A673 (cell line): ENCODE results near the gene CACNA1G. TPM values are rescaled to one million over a fixed set of nuclear protein-coding genes. Genes with fewer than 3 reads are reported as not detected.

ENCODE experiments used
- BruUV-seq: library from RNA; stranded (reverse); fragments of 400-500 nt; replicated peaks from 2 replicates; lab custom pipeline; 2021; lab: Mats Ljungman, UMichigan
- CTCF ChIA-PET: fragments of 300-600 bp; sonication (Branson Sonifier 250); formaldehyde crosslinking; loops from one replicate; lab custom pipeline; 2022; ENCODE audit warnings: antibody characterized with exemption; lab: Charles Lee
- POLR2A ChIA-PET: fragments of 300-600 bp; sonication (Branson Sonifier 250); formaldehyde crosslinking; loops from one replicate; lab custom pipeline; 2022; ENCODE audit warnings: antibody characterized with exemption; ENCODE audit not compliant: low non-redundant PET; lab: Charles Lee
- DNase-seq: peaks from one replicate; pipeline ENCODE4 v3.0.0-alpha.2; 2015; ENCODE audit warnings: low spot score
- H3K27ac ChIP-seq: fragments of 200-600 bp; sonication (generic); 2 replicates; pipeline ENCODE4 v1.5.1; 2016; ENCODE audit warnings: mixed run types, low read depth, mild to moderate bottlenecking, mixed read lengths, antibody characterized with exemption, low read length; ENCODE audit not compliant: poor library complexity, severe bottlenecking
- H3K27me3 ChIP-seq: fragments of 200-600 bp; sonication (generic); replicated peaks from 2 replicates; pipeline ENCODE4 v1.6.1; 2017; ENCODE audit warnings: mixed run types, low read depth, mild to moderate bottlenecking, mixed read lengths, antibody characterized with exemption, low read length; ENCODE audit not compliant: insufficient read depth, poor library complexity
- H3K36me3 ChIP-seq: fragments of 200-600 bp; sonication (generic); 2 replicates; pipeline ENCODE4 v1.6.1; 2016; ENCODE audit warnings: mixed run types, mild to moderate bottlenecking, mixed read lengths, antibody characterized with exemption, low read length; ENCODE audit not compliant: insufficient read depth, poor library complexity, severe bottlenecking
- H3K4me1 ChIP-seq: fragments of 200-600 bp; sonication (generic); 2 replicates; pipeline ENCODE4 v1.6.1; 2017; ENCODE audit warnings: mixed run types, mild to moderate bottlenecking, mixed read lengths, antibody characterized with exemption, low read length; ENCODE audit not compliant: insufficient read depth, poor library complexity, severe bottlenecking
- H3K4me3 ChIP-seq: fragments of 200-600 bp; sonication (generic); 2 replicates; pipeline ENCODE4 v1.5.1; 2016; ENCODE audit warnings: low read depth, mixed run types, mild to moderate bottlenecking, mixed read lengths, low read length; ENCODE audit not compliant: poor library complexity, severe bottlenecking
- H3K9me3 ChIP-seq: fragments of 200-600 bp; sonication (generic); 2 replicates; pipeline ENCODE4 v1.6.1; 2016; ENCODE audit warnings: mixed run types, low read depth, mild to moderate bottlenecking, mixed read lengths, antibody characterized with exemption, low read length; ENCODE audit not compliant: poor library complexity, severe bottlenecking
- EZH2 ChIP-seq: fragments of 200-600 bp; sonication (generic); IDR thresholded peaks from 2 replicates; pipeline ENCODE4 v1.6.1; 2017; ENCODE audit warnings: borderline replicate concordance, low read depth, mild to moderate bottlenecking, mixed read lengths, antibody characterized with exemption, low read length; ENCODE audit not compliant: poor library complexity, severe bottlenecking
- intact Hi-C: fragments of 100-400 bp; cut with micrococcal nuclease; formaldehyde crosslinking; loops from one replicate; pipeline ENCODE4 v1.10.0; 2022; ENCODE audit not compliant: unreplicated experiment
- total RNA-seq: library from RNA; stranded (reverse); gene quantifications from 2 replicates; pipeline ENCODE4 v1.2.3, GENCODE V29; 2021
- TF ChIP-seq, protein P1 (sequence below): fragments of 300-800, 200-600 bp; sonication (generic); conservative IDR thresholded peaks from 2 replicates; pipeline ENCODE4 v1.5.1; 2017; ENCODE audit warnings: low read depth, mild to moderate bottlenecking, antibody characterized with exemption, low read length, moderate library complexity, mixed read lengths

Gene CACNA1G
- total RNA-seq, 1 experiment from 2014 or later: 7.1 TPM

DNA sequence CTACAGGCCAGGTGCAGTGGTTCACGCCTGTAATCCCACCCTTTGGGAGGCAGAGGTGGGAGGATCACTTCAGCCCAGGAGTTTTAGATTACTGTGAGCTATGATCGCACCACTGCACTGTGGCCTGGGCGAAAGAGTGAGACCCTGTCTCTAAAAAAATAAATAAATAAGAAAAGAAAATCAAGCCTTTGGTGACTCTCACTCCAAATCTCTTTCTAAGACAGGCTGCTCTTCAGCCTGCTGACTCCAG lies 75.1 kb downstream of the CACNA1G start:
- Histone ChIP-seq H3K36me3 (no peaks in the 10 kb centered on the region), H3K27ac (no peak overlapping the region), H3K4me1 (peaks cover 40% of the 10 kb centered on the region), H3K4me3 (no peak overlapping the region), H3K9me3 (no peaks in the 10 kb centered on the region), H3K27me3 (no peaks in the 10 kb centered on the region)
- no peak for DNase-seq
- intact Hi-C loops: no loop called here
- ChIA-PET CTCF (no interaction called here), POLR2A (no interaction called here)
- TF ChIP-seq, protein P1, sequence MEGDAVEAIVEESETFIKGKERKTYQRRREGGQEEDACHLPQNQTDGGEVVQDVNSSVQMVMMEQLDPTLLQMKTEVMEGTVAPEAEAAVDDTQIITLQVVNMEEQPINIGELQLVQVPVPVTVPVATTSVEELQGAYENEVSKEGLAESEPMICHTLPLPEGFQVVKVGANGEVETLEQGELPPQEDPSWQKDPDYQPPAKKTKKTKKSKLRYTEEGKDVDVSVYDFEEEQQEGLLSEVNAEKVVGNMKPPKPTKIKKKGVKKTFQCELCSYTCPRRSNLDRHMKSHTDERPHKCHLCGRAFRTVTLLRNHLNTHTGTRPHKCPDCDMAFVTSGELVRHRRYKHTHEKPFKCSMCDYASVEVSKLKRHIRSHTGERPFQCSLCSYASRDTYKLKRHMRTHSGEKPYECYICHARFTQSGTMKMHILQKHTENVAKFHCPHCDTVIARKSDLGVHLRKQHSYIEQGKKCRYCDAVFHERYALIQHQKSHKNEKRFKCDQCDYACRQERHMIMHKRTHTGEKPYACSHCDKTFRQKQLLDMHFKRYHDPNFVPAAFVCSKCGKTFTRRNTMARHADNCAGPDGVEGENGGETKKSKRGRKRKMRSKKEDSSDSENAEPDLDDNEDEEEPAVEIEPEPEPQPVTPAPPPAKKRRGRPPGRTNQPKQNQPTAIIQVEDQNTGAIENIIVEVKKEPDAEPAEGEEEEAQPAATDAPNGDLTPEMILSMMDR: no peak
- no peak for TF ChIP-seq EZH2
- BruUV-seq: no TSS peak

DNA sequence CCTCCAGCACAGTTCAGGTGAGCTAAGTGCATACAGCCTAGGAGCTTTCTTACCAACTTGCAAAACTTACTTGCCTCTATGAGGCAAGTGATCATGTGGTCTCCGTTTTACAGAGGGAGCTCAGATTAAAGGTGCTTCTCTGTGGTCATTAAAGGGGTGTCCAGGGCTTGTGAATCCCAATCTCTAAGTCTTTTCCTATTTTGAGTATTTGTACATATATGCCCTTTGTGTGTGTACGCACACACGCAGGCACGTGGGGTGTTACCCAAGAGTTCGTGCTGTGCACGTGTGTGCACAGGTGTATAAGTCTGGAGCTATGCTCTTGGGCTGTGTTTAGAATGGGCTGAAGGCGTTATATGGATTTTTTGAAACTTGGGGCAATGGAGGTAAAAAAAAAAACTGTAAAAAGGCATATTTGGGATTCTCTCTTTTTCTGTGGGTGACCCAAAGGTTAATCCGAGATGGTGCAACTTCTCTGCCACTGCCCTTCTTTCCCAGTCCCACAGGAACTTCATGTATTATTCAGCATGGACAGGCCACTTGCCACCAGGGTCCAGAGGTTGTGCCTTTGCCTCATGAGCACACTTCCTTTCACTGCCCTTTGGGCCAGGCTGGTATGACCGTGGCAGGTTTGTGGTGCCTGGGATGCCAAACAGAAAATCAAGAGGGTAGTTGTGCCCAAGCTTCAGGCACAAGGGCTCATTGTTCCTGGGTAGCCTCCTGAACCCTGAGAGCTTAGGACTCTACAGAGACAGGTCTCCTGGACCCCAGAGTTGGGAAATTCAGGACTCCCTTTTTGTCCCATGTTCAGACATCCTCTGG lies 75.7 kb downstream of the CACNA1G start:
- no peak for DNase-seq

DNA sequence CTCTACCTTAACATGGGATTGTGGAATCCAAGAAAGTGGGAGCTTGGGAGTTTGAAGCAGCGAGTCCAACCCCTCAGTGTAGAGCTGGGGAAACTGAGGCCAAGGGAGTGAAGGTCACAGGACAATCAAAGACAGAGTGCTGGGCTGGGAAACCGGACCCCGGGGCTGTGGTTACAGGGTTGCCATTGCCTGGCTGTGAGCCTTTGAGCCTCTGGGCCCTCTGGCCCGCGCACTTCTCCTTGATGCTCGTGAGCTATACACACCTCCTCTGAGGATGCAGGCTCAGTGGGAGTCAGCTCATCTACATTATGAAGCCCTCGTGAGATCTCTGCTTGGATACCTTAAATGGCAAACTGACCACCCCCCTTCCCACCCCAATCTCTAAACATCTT lies 76.3 kb downstream of the CACNA1G start:
- TF ChIP-seq EZH2: no peak
- TF ChIP-seq, protein P1: no peak
- no peak for DNase-seq
- intact Hi-C loops: no loop called here
- Histone ChIP-seq H3K4me1 (peaks cover 39% of the 10 kb centered on the region), H3K4me3 (no peak overlapping the region), H3K27me3 (no peaks in the 10 kb centered on the region), H3K9me3 (no peaks in the 10 kb centered on the region), H3K36me3 (no peaks in the 10 kb centered on the region), H3K27ac (no peak overlapping the region)
- ChIA-PET POLR2A (no interaction called here), CTCF (interaction anchor here (0.5 to 0.6 kb wide), 2 partner anchors 37 to 159 kb away, joined by 3 read pairs; no protein-coding TSS in a partner anchor)
- BruUV-seq: no TSS peak

More for the DNA sequence above, 75.7 kb downstream of the CACNA1G start:
- Histone ChIP-seq H3K27me3 (no peaks in the 10 kb centered on the region), H3K4me1 (peaks cover 41% of the 10 kb centered on the region), H3K9me3 (no peaks in the 10 kb centered on the region), H3K36me3 (no peaks in the 10 kb centered on the region), H3K27ac (no peak overlapping the region), H3K4me3 (no peak overlapping the region)
- ChIA-PET POLR2A (no interaction called here), CTCF (no interaction called here)
- no TSS peak for BruUV-seq
- no peak for TF ChIP-seq EZH2
- TF ChIP-seq, protein P1: no peak
- intact Hi-C loops: no loop called here
